ENCODE results near the gene BORCS8. TPM values are rescaled to one million over a fixed set of nuclear protein-coding genes. Genes with fewer than 3 reads are reported as not detected.

The BORCS8 gene
- polyA plus RNA-seq, 1 experiment = 27.5 TPM

GRCh38 chr19:19234220-19234816 is 42.4 kb upstream of the BORCS8 start:
- ChIA-PET CTCF (interaction anchor here (0.8 to 1.7 kb wide), 2 partner anchors 9 to 20 kb away, joined by 3 to 14 read pairs; no protein-coding TSS in a partner anchor), POLR2A (no interaction called here)
- no peak for DNase-seq (ENCODE audit: low read depth)
- H3K27me3 ChIP-seq (ENCODE audit: control insufficient read depth, insufficient read depth, low read length) = no peaks in the 10 kb centered on the region
- H3K4me3 ChIP-seq (ENCODE audit: low read depth, low read length) = no peak overlapping the region
- TF ChIP-seq CTCF (IDR thresholded peaks at IDR 0.05; ENCODE audit: insufficient read depth, low read depth, low read length) = no peak
- no peaks in the 10 kb centered on the region for H3K36me3 ChIP-seq (ENCODE audit: control insufficient read depth, insufficient read depth, low read length)

- DNase-seq (ENCODE audit: low read depth) = no peak
- CTCF ChIA-PET = interaction anchor here (1.4 to 1.5 kb wide), 2 partner anchors 17 to 29 kb away, joined by 3 read pairs; partner anchors contain the start of gene NR2C2AP
- POLR2A ChIA-PET = no interaction called here
- Histone ChIP-seq H3K27me3 (ENCODE audit: control insufficient read depth, insufficient read depth, low read length) (peaks cover 3% of the 10 kb centered on the region; the same call in 1 of the 2 replicates), H3K36me3 (ENCODE audit: control insufficient read depth, insufficient read depth, low read length) (no peaks in the 10 kb centered on the region), H3K4me3 (ENCODE audit: low read depth, low read length) (no peak overlapping the region)
- TF ChIP-seq CTCF (IDR thresholded peaks at IDR 0.05; ENCODE audit: insufficient read depth, low read depth, low read length) = no peak
Observed at GRCh38 chr19:19232261-19232721, 40.3 kb upstream of the BORCS8 start.

GRCh38 chr19:19230999-19231398 is 39.0 kb upstream of the BORCS8 start:
- no peak for DNase-seq (ENCODE audit: low read depth)
- Histone ChIP-seq H3K36me3 (ENCODE audit: control insufficient read depth, insufficient read depth, low read length) (no peaks in the 10 kb centered on the region), H3K4me3 (ENCODE audit: low read depth, low read length) (no peak overlapping the region), H3K27me3 (ENCODE audit: control insufficient read depth, insufficient read depth, low read length) (peaks cover 3% of the 10 kb centered on the region; the same call in 1 of the 2 replicates)
- ChIA-PET CTCF (interaction anchor here (1.5 kb wide), 1 partner anchor 15 kb away, joined by 3 read pairs; no protein-coding TSS in a partner anchor), POLR2A (no interaction called here)
- no peak for TF ChIP-seq CTCF (IDR thresholded peaks at IDR 0.05; ENCODE audit: insufficient read depth, low read depth, low read length)

DNA sequence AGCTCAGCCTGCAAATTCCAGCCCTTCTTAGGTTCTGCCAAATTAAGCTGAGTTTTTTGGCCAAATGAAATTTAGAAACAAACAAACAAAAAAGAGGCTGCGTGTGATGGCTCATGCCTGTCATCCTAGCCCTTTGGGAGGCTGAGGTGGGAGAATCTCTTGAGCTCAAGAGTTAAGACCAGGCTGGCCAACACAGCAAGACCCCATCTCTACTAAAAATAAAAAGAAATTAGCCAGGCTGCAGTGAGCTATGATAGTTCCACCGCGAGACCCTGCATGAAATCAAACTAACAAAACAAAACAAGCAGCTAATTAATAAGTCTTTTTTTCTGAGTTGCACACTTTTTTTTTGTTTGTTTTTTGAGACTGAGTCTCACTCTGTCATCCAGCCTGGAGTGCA is 37.7 kb upstream of the BORCS8 start:
- no peak for DNase-seq (ENCODE audit: low read depth)
- ChIA-PET CTCF (interaction anchor here (0.7 to 0.9 kb wide), 2 partner anchors 10 to 12 kb away, joined by 3 to 4 read pairs; no protein-coding TSS in a partner anchor), POLR2A (interaction anchor here (1.0 kb wide), 1 partner anchor 27 kb away, joined by 3 read pairs; the partner anchor contains the start of gene NR2C2AP)
- Histone ChIP-seq H3K36me3 (ENCODE audit: control insufficient read depth, insufficient read depth, low read length) (no peaks in the 10 kb centered on the region), H3K4me3 (ENCODE audit: low read depth, low read length) (no peak overlapping the region), H3K27me3 (ENCODE audit: control insufficient read depth, insufficient read depth, low read length) (peaks cover 3% of the 10 kb centered on the region)
- TF ChIP-seq CTCF (IDR thresholded peaks at IDR 0.05; ENCODE audit: insufficient read depth, low read depth, low read length) = no peak

- Histone ChIP-seq H3K4me3 (ENCODE audit: low read depth, low read length) (no peak overlapping the region), H3K36me3 (ENCODE audit: control insufficient read depth, insufficient read depth, low read length) (no peaks in the 10 kb centered on the region), H3K27me3 (ENCODE audit: control insufficient read depth, insufficient read depth, low read length) (peaks cover 8% of the 10 kb centered on the region)
- TF ChIP-seq CTCF (IDR thresholded peaks at IDR 0.05; ENCODE audit: insufficient read depth, low read depth, low read length) = no peak
- ChIA-PET CTCF (no interaction called here), POLR2A (no interaction called here)
- no peak for DNase-seq (ENCODE audit: low read depth)
Observed at GRCh38 chr19:19227217-19227616, 35.3 kb upstream of the BORCS8 start.
